HG03135 (cell line): Measurements from ENCODE around the gene COA8.

ENCODE experiments used
- ATAC-seq: cut with Tn5 transposase; IDR thresholded peaks from one replicate; pipeline ENCODE4 v1.9.1; 2021; ENCODE audit warnings: mild to moderate bottlenecking, moderate library complexity; ENCODE audit not compliant: unreplicated experiment

COA8 gene

GRCh38 chr14:103547941-103548462, 14.8 kb upstream of the COA8 start:
- no peak for ATAC-seq

GRCh38 chr14:103548463-103549351, 14.1 kb upstream of the COA8 start:
- ATAC-seq: no peak

- no peak for ATAC-seq
These were observed 13.1 kb upstream of the COA8 start for GRCh38 chr14:103549361-103550311.

DNA sequence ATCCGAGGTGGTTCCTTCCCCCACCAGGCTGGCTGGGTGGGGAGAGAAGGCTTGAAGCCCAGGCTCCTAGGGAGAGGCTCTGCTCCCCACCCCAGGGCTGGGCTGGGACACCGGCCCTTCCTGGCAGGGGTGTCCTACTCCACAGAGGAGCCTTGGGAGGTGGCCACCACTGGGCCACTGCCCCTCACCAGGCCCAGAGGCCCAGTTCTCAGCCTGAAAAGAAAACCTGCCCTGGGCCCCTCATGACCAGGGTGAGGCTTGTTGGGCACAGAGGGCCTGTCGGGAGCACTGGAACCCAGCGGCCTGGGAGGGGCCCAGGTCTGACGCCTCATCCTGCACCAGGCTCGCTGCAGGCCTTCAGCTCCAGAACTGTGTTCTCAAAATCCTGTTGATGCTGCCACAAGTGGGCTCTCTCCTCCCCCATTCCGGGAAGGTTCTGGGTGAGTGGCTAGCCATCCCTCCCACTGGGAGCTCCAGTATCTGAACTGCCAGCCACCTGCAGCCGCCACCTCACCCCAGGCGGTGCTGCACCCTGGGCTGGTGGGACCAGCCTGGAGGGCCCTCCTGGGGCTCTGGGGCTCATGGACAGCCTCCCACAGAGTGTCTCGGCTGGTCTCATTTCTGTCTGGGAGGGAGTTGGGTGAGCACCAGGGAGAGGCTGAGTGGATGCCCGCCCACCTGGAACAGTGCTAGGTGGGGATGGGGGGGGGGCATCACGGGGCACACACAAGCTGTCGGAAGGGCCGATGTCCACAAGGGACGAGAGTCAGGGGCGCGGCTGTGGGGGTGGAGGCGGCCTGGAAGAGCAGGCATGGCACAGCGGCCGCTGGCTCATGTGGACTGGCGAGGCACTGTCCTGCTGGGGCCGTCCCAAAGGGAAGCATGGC, 12.1 kb upstream of the COA8 start:
- no peak for ATAC-seq

DNA sequence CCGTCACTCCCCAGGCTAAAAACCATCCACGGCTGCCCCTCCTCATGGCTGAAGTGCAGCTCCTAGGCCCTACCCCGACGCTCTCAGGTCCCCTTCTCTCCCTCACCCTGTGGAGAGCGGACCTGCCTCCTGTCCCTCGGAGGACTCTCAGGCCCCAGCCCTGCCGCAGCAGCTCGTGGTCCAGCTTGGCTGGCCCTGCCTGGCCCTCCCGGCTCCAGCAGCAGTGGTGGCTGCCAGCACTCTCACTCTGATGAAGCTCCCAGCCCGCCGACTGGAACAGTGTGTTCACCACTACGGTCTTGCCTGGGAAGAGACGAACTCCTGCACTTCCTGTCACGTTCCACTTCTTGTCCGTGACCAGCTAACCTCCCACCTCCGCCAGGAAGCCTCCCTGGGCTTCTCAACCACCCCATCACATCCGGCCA, 11.4 kb upstream of the COA8 start:
- ATAC-seq: no peak

GRCh38 chr14:103552011-103552845, 10.5 kb upstream of the COA8 start:
- no peak for ATAC-seq

DNA sequence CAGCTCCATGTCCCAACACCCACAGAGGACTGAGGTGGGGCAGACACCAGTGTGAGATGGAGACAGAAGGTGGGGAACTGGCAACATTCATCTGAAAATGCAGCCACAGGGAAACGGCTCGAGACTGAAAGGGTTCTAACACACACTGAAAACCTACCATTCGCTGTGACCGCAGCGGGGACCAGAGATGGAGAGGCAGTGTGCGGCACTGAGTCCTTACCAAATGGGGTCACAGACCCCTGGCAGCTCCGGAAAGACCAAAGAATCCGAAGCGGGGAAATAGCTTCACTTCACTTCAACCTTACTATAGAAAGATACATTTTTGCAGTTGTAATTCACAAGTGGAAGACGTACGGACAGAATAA, 9.9 kb upstream of the COA8 start:
- no peak for ATAC-seq

DNA sequence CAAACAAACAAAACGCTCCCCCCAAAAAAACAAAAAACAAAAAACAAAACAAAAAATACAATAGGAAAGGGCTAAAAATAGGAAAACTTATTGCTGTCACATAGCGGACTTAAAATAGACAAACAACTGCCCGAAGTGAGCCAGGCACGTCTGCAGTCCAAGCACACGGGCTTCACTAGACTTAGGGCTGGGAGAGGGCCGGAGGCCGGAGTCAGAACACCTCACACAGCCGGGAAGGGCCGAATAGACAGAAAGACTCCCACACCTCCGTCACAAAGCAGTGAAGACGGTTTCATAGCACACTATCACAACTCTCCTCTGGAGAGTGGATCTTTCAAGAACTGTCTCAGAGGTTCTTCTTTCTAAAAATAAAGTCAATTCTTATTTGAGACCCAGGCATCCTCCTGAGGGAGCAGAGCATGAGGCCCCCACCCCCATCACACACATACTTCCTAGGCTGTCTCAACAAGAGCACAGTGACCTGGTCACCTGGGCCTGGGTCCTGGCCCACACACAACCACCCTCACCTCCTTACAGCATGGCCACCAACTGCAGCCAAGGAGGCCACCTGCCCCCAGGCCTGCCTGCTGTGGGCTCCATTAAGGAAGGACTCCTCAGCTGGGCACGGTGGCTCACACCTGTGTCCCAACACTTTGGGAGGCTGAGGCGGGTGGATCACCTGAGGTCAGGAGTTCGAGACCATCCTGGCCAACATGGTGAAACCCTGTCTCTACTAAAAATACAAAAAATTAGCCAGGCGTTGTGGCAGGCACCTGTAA, 7.0 kb upstream of the COA8 start:
- ATAC-seq: no peak

DNA sequence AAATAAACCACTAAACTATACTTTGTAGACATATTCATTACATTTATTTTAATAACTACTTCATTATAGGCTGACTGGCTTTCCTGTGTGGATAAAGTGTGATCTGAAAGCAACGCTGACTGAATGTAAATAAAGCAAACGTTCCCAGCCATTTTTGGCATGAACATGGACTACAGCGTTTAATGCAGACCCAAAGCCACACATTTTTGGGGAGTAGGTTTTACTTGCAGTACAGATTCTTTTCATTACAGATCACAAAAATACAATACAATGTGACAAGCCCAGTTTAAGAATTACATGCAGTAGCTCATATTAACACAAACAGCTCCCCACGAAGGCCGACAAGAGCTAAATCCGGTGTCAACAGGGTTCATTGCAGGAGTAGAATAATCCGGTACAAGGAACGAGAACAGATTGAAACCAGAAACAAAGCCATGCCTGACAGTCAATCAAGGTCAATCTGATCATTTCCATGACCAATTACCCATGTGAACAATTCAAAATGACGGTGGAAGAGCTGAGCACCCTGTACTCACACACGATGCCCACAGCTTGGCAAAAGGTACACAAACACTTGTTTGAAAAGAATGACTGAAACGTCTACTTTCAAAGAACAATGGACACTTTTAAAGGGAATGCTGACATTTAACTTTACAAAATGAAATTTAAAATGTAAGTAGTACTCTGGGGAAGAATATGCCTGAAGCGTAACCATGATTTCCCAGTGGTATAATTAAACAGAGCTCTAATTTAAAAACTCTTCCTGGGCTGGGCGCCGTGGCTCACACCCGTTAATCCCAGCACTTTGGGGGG, 5.6 kb upstream of the COA8 start:
- ATAC-seq: no peak

GRCh38 chr14:103558071-103558882, 4.5 kb upstream of the COA8 start:
- no peak for ATAC-seq

- no peak for ATAC-seq
These were observed 3.0 kb upstream of the COA8 start for GRCh38 chr14:103559766-103560165.

- no peak for ATAC-seq
These were observed 2.1 kb upstream of the COA8 start for GRCh38 chr14:103560691-103561090.

DNA sequence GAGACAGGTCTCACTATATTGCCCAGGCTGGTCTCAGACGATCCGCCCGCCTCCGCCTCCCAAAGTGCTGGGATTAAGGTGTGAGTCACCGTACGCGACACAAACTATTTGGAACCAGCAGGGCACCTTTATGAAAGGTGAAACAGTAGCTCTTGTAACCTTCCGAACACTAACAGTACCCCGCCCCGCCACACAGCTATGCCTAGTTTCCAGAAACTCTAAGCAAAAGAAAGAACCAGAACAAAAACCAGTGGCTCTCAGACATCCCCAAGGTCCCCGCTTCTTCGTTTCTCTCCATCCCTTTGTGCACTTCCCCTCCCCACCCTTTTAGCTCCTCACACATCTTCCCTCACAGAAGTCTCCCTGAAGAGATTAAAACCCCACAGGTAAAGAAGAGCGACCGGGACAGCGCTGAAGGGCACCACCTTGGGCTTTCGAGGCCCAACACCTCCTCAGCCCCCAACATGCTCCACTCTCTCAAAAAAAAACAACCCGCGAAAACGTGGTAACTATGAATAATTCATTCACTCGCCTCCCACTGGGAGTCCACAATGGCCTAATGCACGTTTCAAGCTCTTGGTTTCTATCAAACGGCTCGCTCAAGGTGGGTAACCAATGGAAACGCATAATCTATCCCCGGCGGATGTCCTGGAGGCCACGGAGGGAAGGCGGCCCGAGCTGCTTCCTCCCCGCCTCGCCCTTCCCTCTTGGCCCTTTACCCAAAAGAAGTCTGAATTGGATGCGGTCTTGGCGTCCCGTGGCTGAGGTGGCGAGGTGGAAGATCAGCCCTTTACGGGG, 1.2 kb upstream of the COA8 start:
- ATAC-seq: peak; percentile 18

- peak; percentile 49 for ATAC-seq
These were observed 656 bp upstream of the COA8 start for GRCh38 chr14:103562179-103562428.

DNA sequence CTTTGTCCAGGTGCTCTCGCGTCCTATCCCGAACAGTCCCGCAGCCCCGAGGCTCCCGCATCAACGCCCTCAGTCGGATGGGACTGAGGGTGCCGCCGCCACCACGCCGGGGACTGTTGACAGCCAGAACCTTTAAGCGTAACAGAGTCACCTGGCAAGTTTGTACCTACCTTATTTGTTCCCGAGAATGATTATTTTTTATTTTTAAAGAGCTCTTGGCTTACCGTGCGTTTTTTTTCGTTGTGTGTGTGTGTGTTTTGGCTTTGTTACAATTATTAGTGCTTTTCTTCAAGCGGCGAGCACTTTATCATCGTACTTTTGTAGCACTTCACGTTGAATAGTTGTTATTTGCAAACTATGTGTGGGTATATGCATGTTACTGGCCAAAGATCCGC, 463 bp downstream of the COA8 start:
- no peak for ATAC-seq

DNA sequence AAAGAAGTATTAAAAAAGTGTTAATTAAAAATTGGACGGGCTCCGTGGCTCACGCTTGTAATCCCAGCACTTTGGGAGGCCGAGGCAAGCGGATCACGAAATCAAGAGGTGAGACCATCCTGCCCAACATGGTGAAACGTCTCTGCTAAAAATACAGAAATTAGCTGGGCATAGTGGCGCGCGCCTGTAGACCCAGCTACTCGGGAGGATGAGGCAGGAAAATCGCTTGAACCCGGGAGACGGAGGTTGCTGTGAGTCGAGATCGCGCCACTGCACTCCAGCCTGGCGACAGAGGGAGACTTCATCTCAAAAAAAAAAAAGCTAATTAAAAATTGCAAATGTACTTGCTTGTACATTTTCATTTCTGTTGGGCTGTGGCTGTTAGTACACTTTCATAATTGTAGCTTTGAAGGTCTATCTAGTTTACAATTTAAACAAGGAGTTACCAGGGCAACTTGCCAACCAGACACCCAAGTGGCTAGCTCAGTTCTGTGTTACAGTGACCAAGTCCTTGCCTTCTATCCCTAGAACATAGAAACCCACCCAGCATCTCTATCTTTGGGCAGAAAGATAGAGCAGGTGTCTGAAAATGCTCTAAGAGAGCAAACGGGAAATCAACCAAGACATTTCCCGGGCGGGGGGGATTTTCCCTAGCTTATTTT, 1.2 kb downstream of the COA8 start:
- no peak for ATAC-seq
